PFSK-1 (cell line): ENCODE results near the gene VDAC2.

Source experiments
- REST ChIP-seq, 2 experiments: IDR thresholded peaks; 2 replicates each; pipeline versions ENCODE4 v1.6.1 to v1.8.0; 2011 to 2012; ENCODE audit warnings: low read depth in 2 of 2, low read length in 2 of 2, control low read depth in 1 of 2, inconsistent platforms in 1 of 2, mild to moderate bottlenecking in 1 of 2, moderate library complexity in 1 of 2; ENCODE audit not compliant: insufficient read depth in 1 of 2
- TAF1 ChIP-seq: IDR thresholded peaks from 2 replicates; pipeline ENCODE4 v1.6.1; 2012; ENCODE audit warnings: low read length, control low read depth, borderline replicate concordance; ENCODE audit not compliant: insufficient read depth

- no peak for TF ChIP-seq TAF1
- no peak for TF ChIP-seq REST (IDR thresholded peaks at IDR 0.05; ENCODE audit: insufficient read depth in 1 of 2, low read depth in 2 of 2, low read length in 2 of 2)
Observed at GRCh38 chr10:75201793-75202307, 8.7 kb upstream of the VDAC2 start.
